ENCODE measurements around the gene LZTS3.

DNA sequence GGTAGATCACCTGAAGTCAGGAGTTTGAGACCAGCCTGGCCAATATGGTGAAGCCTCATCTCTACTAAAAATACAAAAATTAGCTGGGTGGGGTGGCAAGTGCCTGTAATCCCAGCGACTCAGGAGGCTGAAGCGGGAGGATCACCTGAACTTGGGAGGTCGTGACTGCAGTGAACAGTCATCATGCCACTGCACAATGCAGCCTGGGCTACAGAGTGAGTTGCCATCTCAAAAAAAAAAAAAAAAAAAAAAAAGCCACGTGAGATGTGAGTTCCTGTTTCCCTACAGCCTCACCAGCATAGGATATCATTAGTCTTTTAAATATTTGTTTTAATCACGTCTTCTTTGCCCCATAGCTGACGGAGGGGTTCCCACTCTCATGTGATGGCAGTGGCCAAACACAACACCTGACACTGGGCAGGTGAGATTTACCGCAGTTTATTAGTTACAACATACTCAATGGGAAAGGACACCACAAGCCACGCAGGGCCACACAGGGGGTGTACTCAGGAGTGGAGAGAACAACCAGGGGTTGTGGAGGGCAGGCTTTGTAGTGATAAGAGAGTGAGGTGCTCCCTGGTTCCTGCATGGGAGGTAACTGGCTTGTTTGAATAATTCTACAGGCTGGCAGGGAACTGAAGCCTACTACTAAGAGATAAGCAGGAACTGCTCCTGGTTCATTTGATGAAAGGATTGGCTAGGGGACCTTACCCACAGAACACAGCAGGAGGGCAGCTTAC is 4.6 kb upstream of the LZTS3 start:
- TF ChIP-seq POLR2AphosphoS5 (IDR thresholded peaks at IDR 0.05; ENCODE audit: borderline replicate concordance, low read depth, low read length): no peak
- no peak for TF ChIP-seq EZH2 (IDR thresholded peaks at IDR 0.05)
- TF ChIP-seq FOXP2 (optimal IDR thresholded peaks at IDR 0.05; ENCODE audit: control extremely low read depth, extremely low read length, insufficient read depth): no peak

Data from SK-N-MC (cell line).